ENCODE data around the gene SS18L1.
A peak's percentile ranks its signal among the peaks of the same experiment; 100 is the strongest.

Gene SS18L1

GRCh38 chr20:62156592-62157386 lies 13.2 kb downstream of the SS18L1 start:
- DNase-seq (ENCODE audit: low read depth): peak; percentile 69

GRCh38 chr20:62157387-62158087 lies 14.0 kb downstream of the SS18L1 start:
- DNase-seq (ENCODE audit: low read depth): no peak

GRCh38 chr20:62158088-62158400 lies 14.5 kb downstream of the SS18L1 start:
- DNase-seq (ENCODE audit: low read depth): no peak

- no peak for DNase-seq (ENCODE audit: low read depth)
Measured at GRCh38 chr20:62158541-62158940, 15.0 kb downstream of the SS18L1 start.

- no peak for DNase-seq (ENCODE audit: low read depth)
Measured at GRCh38 chr20:62159052-62159451, 15.5 kb downstream of the SS18L1 start.

GRCh38 chr20:62159839-62160238 lies 16.3 kb downstream of the SS18L1 start:
- peak; percentile 73 for DNase-seq (ENCODE audit: low read depth)

GRCh38 chr20:62160253-62160652 lies 16.7 kb downstream of the SS18L1 start:
- no peak for DNase-seq (ENCODE audit: low read depth)

- DNase-seq (ENCODE audit: low read depth): no peak
Measured at GRCh38 chr20:62160876-62161275, 17.3 kb downstream of the SS18L1 start.

GRCh38 chr20:62161347-62161746 lies 17.8 kb downstream of the SS18L1 start:
- peak; percentile 85 for DNase-seq (ENCODE audit: low read depth)

GRCh38 chr20:62162765-62163484 lies 19.4 kb downstream of the SS18L1 start:
- no peak for DNase-seq (ENCODE audit: low read depth)

GRCh38 chr20:62163485-62163865 lies 19.9 kb downstream of the SS18L1 start:
- no peak for DNase-seq (ENCODE audit: low read depth)

- no peak for DNase-seq (ENCODE audit: low read depth)
Measured at GRCh38 chr20:62163986-62164762, 20.6 kb downstream of the SS18L1 start.

GRCh38 chr20:62164879-62165761 lies 21.6 kb downstream of the SS18L1 start:
- no peak for DNase-seq (ENCODE audit: low read depth)

GRCh38 chr20:62165762-62166399 lies 22.3 kb downstream of the SS18L1 start:
- no peak for DNase-seq (ENCODE audit: low read depth)

GRCh38 chr20:62167474-62167873 lies 23.9 kb downstream of the SS18L1 start:
- DNase-seq (ENCODE audit: low read depth): no peak

- no peak for DNase-seq (ENCODE audit: low read depth)
Measured at GRCh38 chr20:62168061-62168460, 24.5 kb downstream of the SS18L1 start.

GRCh38 chr20:62168890-62169435 lies 25.4 kb downstream of the SS18L1 start:
- DNase-seq (ENCODE audit: low read depth): no peak

GRCh38 chr20:62170536-62170935 lies 27.0 kb downstream of the SS18L1 start:
- DNase-seq (ENCODE audit: low read depth): no peak

- DNase-seq (ENCODE audit: low read depth): no peak
Measured at GRCh38 chr20:62171245-62171644, 27.7 kb downstream of the SS18L1 start.

GRCh38 chr20:62172666-62173065 lies 29.1 kb downstream of the SS18L1 start:
- DNase-seq (ENCODE audit: low read depth): no peak
